VCaP (cell line): ENCODE results near the gene SLC15A4.

Experiments
- H3K27ac ChIP-seq: fragments of 450-650 bp; 2 replicates; pipeline ENCODE4 v1.5.1; 2017
- CTCF ChIP-seq: fragments of 450-650 bp; conservative IDR thresholded peaks from 2 replicates; pipeline ENCODE4 v1.5.1; 2017; ENCODE audit warnings: mild to moderate bottlenecking, moderate library complexity

SLC15A4 gene

DNA sequence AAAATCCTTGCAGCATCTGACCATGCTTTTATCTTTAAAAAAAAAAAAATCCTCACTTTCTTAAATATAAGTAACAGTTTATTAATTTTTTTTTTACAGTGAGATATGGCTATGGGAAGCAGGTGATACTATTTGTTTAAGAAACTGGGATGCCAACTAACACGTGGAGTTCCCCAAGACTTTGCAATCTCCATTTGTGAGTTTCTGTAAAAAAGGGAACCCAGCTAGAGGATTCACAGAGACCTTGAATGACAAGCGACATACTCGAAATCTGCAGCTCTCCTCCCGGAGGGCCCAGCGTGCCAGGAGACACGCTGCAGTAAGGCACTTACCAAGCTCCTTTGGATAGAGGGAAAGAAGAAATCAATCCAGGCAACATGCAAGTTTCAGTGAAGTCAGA, 30.1 kb downstream of the SLC15A4 start:
- no peak overlapping the region for H3K27ac ChIP-seq
- TF ChIP-seq CTCF: no peak

- no peak for TF ChIP-seq CTCF
- H3K27ac ChIP-seq: no peak overlapping the region
These were observed 30.9 kb downstream of the SLC15A4 start for GRCh38 chr12:128792881-128793280.

GRCh38 chr12:128792398-128792797, 31.4 kb downstream of the SLC15A4 start:
- H3K27ac ChIP-seq: no peak overlapping the region
- no peak for TF ChIP-seq CTCF

- H3K27ac ChIP-seq: no peak overlapping the region
- TF ChIP-seq CTCF: no peak
These were observed 32.1 kb downstream of the SLC15A4 start for GRCh38 chr12:128791395-128792322.

GRCh38 chr12:128790653-128791373, 32.9 kb downstream of the SLC15A4 start:
- H3K27ac ChIP-seq: no peak overlapping the region
- TF ChIP-seq CTCF: no peak

GRCh38 chr12:128790221-128790620, 33.5 kb downstream of the SLC15A4 start:
- no peak for TF ChIP-seq CTCF
- H3K27ac ChIP-seq: no peak overlapping the region

- H3K27ac ChIP-seq: no peak overlapping the region
- TF ChIP-seq CTCF: no peak
These were observed 34.3 kb downstream of the SLC15A4 start for GRCh38 chr12:128789356-128789929.
